Measurements from ENCODE around the gene TNS1. TPM values are rescaled to one million over a fixed set of nuclear protein-coding genes. Genes with fewer than 3 reads are reported as not detected.

Gene TNS1
- total and polyA plus RNA-seq, 9 of the 15 experiments (the other 6 are each of a cell fraction or from before 2014, with no cell fraction given) = 0.13 to 2.7 (median 0.77) TPM

DNA sequence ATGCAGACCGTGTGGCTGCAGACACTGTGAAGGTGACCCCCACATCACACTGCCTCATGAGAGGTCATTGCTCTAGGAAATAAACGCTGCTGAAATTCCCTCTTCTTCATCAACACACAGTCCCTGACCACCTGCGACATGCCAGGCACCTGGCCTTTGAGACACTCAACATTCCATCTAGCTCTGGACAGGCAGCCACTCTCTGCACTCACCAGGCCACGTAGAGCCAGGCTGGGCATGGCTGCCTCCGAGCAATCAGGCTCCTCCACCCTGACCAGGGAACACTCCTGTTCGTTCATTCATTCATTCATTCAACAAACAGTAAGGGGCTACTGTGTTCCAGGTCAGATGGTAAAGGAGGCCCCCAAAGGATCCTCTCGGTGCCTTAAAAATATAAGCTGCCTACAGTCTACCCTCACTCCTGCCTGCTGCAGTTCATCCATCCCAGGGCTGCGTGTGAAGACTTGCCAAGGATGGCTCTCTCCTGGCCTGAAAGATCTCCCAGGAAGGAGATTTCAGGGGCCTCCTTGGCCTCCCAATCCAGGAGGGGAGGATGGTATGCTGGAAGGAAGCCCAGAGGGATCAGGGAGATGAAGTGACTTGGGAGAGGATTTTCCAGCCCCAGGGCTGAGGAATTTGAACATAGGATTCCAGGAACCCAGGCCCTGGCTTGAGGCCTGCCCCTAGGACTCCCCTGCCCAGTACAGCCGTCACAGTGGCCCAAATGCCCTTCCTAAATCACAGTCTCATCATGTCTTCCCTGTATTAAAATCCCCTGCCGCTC is 66.7 kb downstream of the TNS1 start (continued):
- TF ChIP-seq FOXP1 (CRISPR knock-in tag; IDR thresholded peaks at IDR 0.05) (no peak), BCOR (IDR thresholded peaks at IDR 0.05) (no peak), SLC30A9 (CRISPR knock-in tag; IDR thresholded peaks at IDR 0.05) (no peak)

DNA sequence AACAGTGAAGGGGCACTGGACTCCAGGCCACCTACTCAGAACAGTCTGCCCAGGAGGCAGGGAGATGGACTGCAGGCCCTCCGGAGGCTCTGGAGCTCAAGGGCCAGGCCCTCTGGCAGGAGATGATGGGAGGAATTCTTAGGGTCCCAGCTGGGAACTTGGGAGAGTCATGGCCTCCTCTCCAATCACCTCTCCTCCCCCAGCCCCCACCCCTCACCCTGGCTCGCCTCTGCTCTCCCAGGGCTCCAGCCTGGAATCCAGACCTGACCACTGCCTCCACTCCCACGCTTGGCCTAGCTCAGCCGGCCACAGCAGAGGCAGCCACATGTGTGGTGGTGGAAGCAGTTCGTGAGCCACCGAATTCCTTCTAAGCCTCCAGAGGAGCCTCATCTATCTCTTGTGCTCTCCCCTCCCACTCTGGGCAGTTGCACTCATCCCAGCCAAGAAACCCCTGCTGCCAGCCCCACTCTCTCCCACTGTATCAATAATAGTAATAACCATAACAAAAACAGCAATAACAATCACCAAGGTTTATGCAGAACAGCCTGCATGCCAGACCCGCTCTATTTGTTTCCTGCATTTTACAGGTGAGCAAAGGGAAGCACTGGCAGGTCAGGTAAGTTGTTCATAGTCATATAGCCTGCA is 67.4 kb downstream of the TNS1 start:
- H3K4me1 ChIP-seq (replicated peaks in 1 of 2; ENCODE audit: control insufficient read depth in 2 of 2, insufficient read depth in 2 of 2, low read length in 2 of 2) = peaks cover 0 to 7% of the 10 kb centered on the region in 2 experiments; a peak in 2 of 5 replicates
- no peak overlapping the region for H2AFZ ChIP-seq (ENCODE audit: low read depth, low read length)
- intact Hi-C loops (cut with micrococcal nuclease) (no loop called here), in situ Hi-C loops (cut with MboI) (no loop called here)
- no peaks in the 10 kb centered on the region for H4K20me1 ChIP-seq (replicated peaks; ENCODE audit: control insufficient read depth, insufficient read depth, low read length)
- POLR2A ChIA-PET = no interaction called here
- no peaks in the 10 kb centered on the region for H3K9me3 ChIP-seq (replicated peaks; ENCODE audit: control insufficient read depth, insufficient read depth, low read depth, low read length)
- BruUV-seq (replicated peaks) = no TSS peak
- no peak overlapping the region for H3K9ac ChIP-seq (ENCODE audit: insufficient read depth in 1 of 2, low read depth in 2 of 2, low read length in 2 of 2)
- TF ChIP-seq, protein P1, sequence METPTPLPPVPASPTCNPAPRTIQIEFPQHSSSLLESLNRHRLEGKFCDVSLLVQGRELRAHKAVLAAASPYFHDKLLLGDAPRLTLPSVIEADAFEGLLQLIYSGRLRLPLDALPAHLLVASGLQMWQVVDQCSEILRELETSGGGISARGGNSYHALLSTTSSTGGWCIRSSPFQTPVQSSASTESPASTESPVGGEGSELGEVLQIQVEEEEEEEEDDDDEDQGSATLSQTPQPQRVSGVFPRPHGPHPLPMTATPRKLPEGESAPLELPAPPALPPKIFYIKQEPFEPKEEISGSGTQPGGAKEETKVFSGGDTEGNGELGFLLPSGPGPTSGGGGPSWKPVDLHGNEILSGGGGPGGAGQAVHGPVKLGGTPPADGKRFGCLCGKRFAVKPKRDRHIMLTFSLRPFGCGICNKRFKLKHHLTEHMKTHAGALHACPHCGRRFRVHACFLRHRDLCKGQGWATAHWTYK (CRISPR knock-in tag; IDR thresholded peaks at IDR 0.05) = peak; percentile 98
- TF ChIP-seq ZNF212 (CRISPR knock-in tag; IDR thresholded peaks at IDR 0.05) = no peak
- H3K9me1 ChIP-seq (ENCODE audit: control insufficient read depth, insufficient read depth, low read length) = no peaks in the 10 kb centered on the region
- H3K36me3 ChIP-seq (ENCODE audit: control insufficient read depth, insufficient read depth, low read length) = no peaks in the 10 kb centered on the region
- ATAC-seq (no peak), DNase-seq (ENCODE audit: extremely low read depth in 1 of 4, low spot score in 3 of 4) (no peak), FAIRE-seq (no peak)
- WGBS (ENCODE audit: insufficient coverage, low coverage, missing lambda C conversion rate) = 7% methylated on average over 2 of the region's 7 CpGs
- peaks cover 0 to 52% of the 10 kb centered on the region in 2 experiments; a peak in 3 of 5 replicates for H3K27me3 ChIP-seq (ENCODE audit: control insufficient read depth in 2 of 2, insufficient read depth in 2 of 2, low read length in 2 of 2)
- no peak overlapping the region for H3K27ac ChIP-seq (ENCODE audit: extremely low read depth, low read depth, low read length)
- CTCF ChIA-PET (ENCODE audit: low intra/inter-chr PET ratio) = no interaction called here
- H3K4me2 ChIP-seq (ENCODE audit: insufficient read depth, low read length) = no peak overlapping the region
- no peak overlapping the region for H3K4me3 ChIP-seq
- no peaks in the 10 kb centered on the region for H3K79me2 ChIP-seq (ENCODE audit: control insufficient read depth, insufficient read depth, low read length)

All from K562 (cell line).